ENCODE results near the gene CITED1. TPM values are rescaled to one million over a fixed set of nuclear protein-coding genes. Genes with fewer than 3 reads are reported as not detected.

Gene CITED1
- total RNA-seq, 1 donor from 2014 or later = 0.69 TPM

DNA sequence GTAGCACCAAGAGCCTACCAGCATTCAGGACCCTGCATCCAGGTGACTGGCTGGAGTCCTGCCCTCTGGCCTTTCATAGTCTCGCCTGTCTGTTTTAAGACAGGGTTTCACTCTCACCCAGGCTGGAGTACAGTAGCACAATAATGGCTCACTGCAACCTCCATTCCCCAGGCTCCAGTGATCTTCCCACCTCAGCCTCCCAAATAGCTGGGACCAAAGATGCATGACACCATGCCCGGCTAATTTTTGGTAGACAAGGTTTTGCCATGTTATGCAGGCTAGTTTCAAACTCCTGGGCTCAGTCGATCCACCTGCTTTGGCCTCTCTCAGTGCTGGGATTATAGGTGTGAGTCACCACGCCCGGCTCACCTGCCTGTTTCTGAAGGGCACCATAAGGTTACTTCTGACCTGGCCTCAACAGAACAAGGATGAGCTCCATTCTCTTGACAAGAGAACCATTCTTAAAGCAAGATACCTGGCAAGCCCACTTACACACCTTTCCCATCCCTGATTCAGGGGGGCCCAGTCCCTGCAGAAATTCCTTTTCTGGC is 35.3 kb downstream of the CITED1 start:
- H3K4me3 ChIP-seq = no peak overlapping the region
- peaks cover 2% of the 10 kb centered on the region for H3K36me3 ChIP-seq
- H3K27ac ChIP-seq = no peak overlapping the region
- H3F3A ChIP-seq (ENCODE audit: low read depth) = peaks cover 13% of the 10 kb centered on the region
- H3K4me1 Mint-ChIP-seq = peaks cover 39% of the 10 kb centered on the region
- H3K4me2 ChIP-seq = no peak overlapping the region
- no peaks in the 10 kb centered on the region for H3K27me3 ChIP-seq
- H3K27me3 Mint-ChIP-seq (ENCODE audit: insufficient read depth, low read depth) = peaks cover 2% of the 10 kb centered on the region
- H3K36me3 Mint-ChIP-seq = peaks cover 48% of the 10 kb centered on the region
- TF ChIP-seq EZH2phosphoT487 (IDR thresholded peaks at IDR 0.05) = no peak
- TF ChIP-seq EZH2 (IDR thresholded peaks at IDR 0.05) = no peak
- no peak for TF ChIP-seq CTCF (IDR thresholded peaks at IDR 0.05)
- peaks cover 40% of the 10 kb centered on the region for H4K20me1 ChIP-seq (ENCODE audit: low read depth)
- DNase-seq (ENCODE audit: low spot score) = no peak
- no peak overlapping the region for H2AFZ ChIP-seq (replicated peaks)
- no peaks in the 10 kb centered on the region for H3K9me3 Mint-ChIP-seq
- H3K9me3 ChIP-seq (ENCODE audit: low read depth) = no peaks in the 10 kb centered on the region
- no peak overlapping the region for H3K9ac ChIP-seq
- H3K27ac Mint-ChIP-seq = no peak overlapping the region
- peaks cover 18% of the 10 kb centered on the region for H3K79me2 ChIP-seq (ENCODE audit: low read depth)
- no peak overlapping the region for H3K4me3 Mint-ChIP-seq
- peaks cover 8% of the 10 kb centered on the region for H3K4me1 ChIP-seq

- Histone ChIP-seq H3K27me3 (no peaks in the 10 kb centered on the region), H4K20me1 (ENCODE audit: low read depth) (peaks cover 34% of the 10 kb centered on the region), H2AFZ (replicated peaks) (no peak overlapping the region), H3K27ac (no peak overlapping the region), H3K4me1 (peaks cover 8% of the 10 kb centered on the region), H3K4me2 (no peak overlapping the region), H3F3A (ENCODE audit: low read depth) (peaks cover 13% of the 10 kb centered on the region), H3K36me3 (peaks cover 2% of the 10 kb centered on the region), H3K9ac (no peak overlapping the region), H3K79me2 (ENCODE audit: low read depth) (peaks cover 12% of the 10 kb centered on the region), H3K9me3 (ENCODE audit: low read depth) (no peaks in the 10 kb centered on the region), H3K4me3 (no peak overlapping the region)
- no peak overlapping the region for H3K4me3 Mint-ChIP-seq
- peaks cover 2% of the 10 kb centered on the region for H3K27me3 Mint-ChIP-seq (ENCODE audit: insufficient read depth, low read depth)
- peaks cover 46% of the 10 kb centered on the region for H3K36me3 Mint-ChIP-seq
- peaks cover 33% of the 10 kb centered on the region for H3K4me1 Mint-ChIP-seq
- no peak for TF ChIP-seq CTCF (IDR thresholded peaks at IDR 0.05)
- no peak overlapping the region for H3K27ac Mint-ChIP-seq
- no peak for DNase-seq (ENCODE audit: low spot score)
- no peaks in the 10 kb centered on the region for H3K9me3 Mint-ChIP-seq
Measured at GRCh38 chrX:72269671-72270251, 36.0 kb downstream of the CITED1 start.

DNA sequence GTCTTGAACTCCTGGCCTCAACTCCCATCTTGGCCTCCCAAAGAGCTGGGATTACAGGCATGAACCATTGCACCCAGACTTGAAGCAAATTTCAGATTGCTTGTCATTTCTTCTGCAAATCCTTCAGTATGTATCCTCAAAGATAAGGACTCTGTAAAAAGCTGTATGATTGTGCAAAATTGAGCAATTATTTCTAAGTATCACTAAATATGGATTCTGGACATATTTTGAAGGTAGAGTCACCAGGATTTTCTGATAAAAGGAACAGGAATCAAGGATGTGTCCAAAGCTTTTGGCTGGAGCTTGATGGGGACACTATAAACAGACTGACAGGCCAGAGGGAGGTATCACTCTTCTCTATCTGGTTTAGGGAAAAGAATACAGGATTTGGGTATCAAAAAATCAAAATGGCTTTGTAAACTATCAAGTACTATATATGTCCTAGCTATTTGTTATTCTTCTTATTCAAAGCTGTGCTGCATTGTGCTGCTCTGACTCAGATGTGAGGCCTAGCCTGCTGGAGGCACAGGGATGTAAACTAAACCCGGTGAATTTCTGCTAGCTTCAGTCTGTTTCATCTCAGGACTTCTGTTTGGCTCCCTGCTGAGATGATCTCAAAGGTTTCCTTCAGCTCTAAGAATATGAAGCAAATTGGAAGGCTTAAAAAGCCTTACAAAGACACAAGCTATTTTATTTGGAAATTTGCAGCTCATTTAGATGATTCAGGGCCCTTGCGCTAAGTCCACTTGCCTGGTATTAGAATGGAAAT is 36.9 kb downstream of the CITED1 start:
- Histone ChIP-seq H3K9ac (no peak overlapping the region), H4K20me1 (ENCODE audit: low read depth) (peaks cover 24% of the 10 kb centered on the region), H3K79me2 (ENCODE audit: low read depth) (peaks cover 2% of the 10 kb centered on the region), H3F3A (ENCODE audit: low read depth) (peaks cover 13% of the 10 kb centered on the region), H3K27me3 (no peaks in the 10 kb centered on the region), H2AFZ (replicated peaks) (no peak overlapping the region), H3K36me3 (no peaks in the 10 kb centered on the region), H3K4me2 (no peak overlapping the region), H3K4me1 (no peaks in the 10 kb centered on the region), H3K9me3 (ENCODE audit: low read depth) (no peaks in the 10 kb centered on the region), H3K4me3 (no peak overlapping the region), H3K27ac (no peak overlapping the region)
- peak overlapping the region; percentile 83 for H3K27ac Mint-ChIP-seq
- H3K4me3 Mint-ChIP-seq = no peak overlapping the region
- H3K9me3 Mint-ChIP-seq = no peaks in the 10 kb centered on the region
- DNase-seq (ENCODE audit: low spot score) = no peak
- TF ChIP-seq EZH2phosphoT487 (IDR thresholded peaks at IDR 0.05) (no peak), CTCF (IDR thresholded peaks at IDR 0.05) (no peak), EZH2 (IDR thresholded peaks at IDR 0.05) (no peak)
- peaks cover 25% of the 10 kb centered on the region for H3K4me1 Mint-ChIP-seq
- H3K36me3 Mint-ChIP-seq = peaks cover 38% of the 10 kb centered on the region
- H3K27me3 Mint-ChIP-seq (ENCODE audit: insufficient read depth, low read depth) = peaks cover 2% of the 10 kb centered on the region
